Endothelial cell of umbilical vein (primary cell): Measurements from ENCODE around the gene ZNF280D. TPM values are rescaled to one million over a fixed set of nuclear protein-coding genes. Genes with fewer than 3 reads are reported as not detected.

Experiments
- BruUV-seq: library from RNA; stranded (reverse); fragments of 400-500 nt; replicated peaks from 2 replicates; lab custom pipeline; 2021; lab: Mats Ljungman, UMichigan
- CTCF ChIA-PET: fragments of 300-600, 350-600 bp; sonication (Branson Sonifier 250); formaldehyde crosslinking; loops from one replicate; lab custom pipeline; 2021; ENCODE audit warnings: antibody characterized with exemption, inconsistent platforms; lab: Charles Lee
- POLR2A ChIA-PET: fragments of 300-600, 350-600 bp; sonication (Branson Sonifier 250); formaldehyde crosslinking; loops from one replicate; lab custom pipeline; 2021; ENCODE audit warnings: antibody characterized with exemption, inconsistent platforms; lab: Charles Lee
- DNase-seq: peaks from one replicate; pipeline ENCODE4 v3.0.0-alpha.2; 2011; ENCODE audit warnings: low read depth, low spot score
- FAIRE-seq: peaks from 2 replicates; lab custom pipeline; 2011; peaks lifted over from hg19 to GRCh38; lab: Jason Lieb, UNC
- H2AFZ ChIP-seq: 2 replicates; pipeline ENCODE4 v1.6.0; 2012; ENCODE audit warnings: low read depth, low read length, control low read depth, inconsistent platforms
- H3K27ac ChIP-seq: 2 replicates; pipeline ENCODE4 v1.5.1; 2011; ENCODE audit warnings: low read depth, mild to moderate bottlenecking, control low read depth, low read length, moderate library complexity; ENCODE audit not compliant: insufficient read depth
- H3K27me3 ChIP-seq, 2 experiments: 2 replicates each; pipeline versions ENCODE4 v1.6.0 to v1.6.1; 2011; ENCODE audit warnings: low read length in 2 of 2, mixed read lengths in 1 of 2; ENCODE audit not compliant: control insufficient read depth in 2 of 2, insufficient read depth in 2 of 2
- H3K36me3 ChIP-seq, 2 experiments: 2 replicates in 1 of 2; 3 replicates in 1 of 2; pipeline ENCODE4 v1.5.1; 2011; ENCODE audit warnings: low read length in 2 of 2, mild to moderate bottlenecking in 1 of 2, moderate library complexity in 1 of 2; ENCODE audit not compliant: control insufficient read depth in 2 of 2, insufficient read depth in 2 of 2; ENCODE audit errors: extremely low read depth in 1 of 2
- H3K4me1 ChIP-seq: 3 replicates; pipeline ENCODE4 v1.5.1; 2011; ENCODE audit warnings: mild to moderate bottlenecking, low read length; ENCODE audit not compliant: control insufficient read depth, insufficient read depth; ENCODE audit errors: extremely low read depth
- H3K4me2 ChIP-seq: 2 replicates; pipeline ENCODE4 v1.6.1; 2011; ENCODE audit warnings: low read length, control low read depth, mixed read lengths; ENCODE audit not compliant: insufficient read depth
- H3K4me3 ChIP-seq, 3 experiments: fragments of 200-600 bp in 1 of 3; sonication (generic), shearing (Covaris generic) in 1 of 3; replicated peaks in 1 of 3; 2 replicates each; pipeline ENCODE4 v1.5.1; 2011 to 2016; ENCODE audit warnings: control low read depth in 3 of 3, low read length in 3 of 3, mild to moderate bottlenecking in 2 of 3, inconsistent platforms in 1 of 3, low read depth in 1 of 3, moderate library complexity in 1 of 3; ENCODE audit not compliant: insufficient read depth in 1 of 3
- H3K79me2 ChIP-seq: 2 replicates; pipeline ENCODE4 v1.6.0; 2012; ENCODE audit warnings: low read length, inconsistent platforms; ENCODE audit not compliant: control insufficient read depth, insufficient read depth
- H3K9ac ChIP-seq: replicated peaks from 2 replicates; pipeline ENCODE3; 2011; ENCODE audit warnings: low read length, control low read depth; ENCODE audit not compliant: insufficient read depth; ENCODE audit errors: extremely low read depth
- H3K9me1 ChIP-seq: replicated peaks from 3 replicates; pipeline ENCODE4 v1.6.0; 2011; ENCODE audit warnings: mild to moderate bottlenecking, low read length; ENCODE audit not compliant: control insufficient read depth, insufficient read depth; ENCODE audit errors: extremely low read depth
- H3K9me3 ChIP-seq: replicated peaks from 2 replicates; pipeline ENCODE4 v1.5.1; 2012; ENCODE audit warnings: low read length, inconsistent platforms; ENCODE audit not compliant: control insufficient read depth, insufficient read depth
- H4K20me1 ChIP-seq: replicated peaks from 2 replicates; pipeline ENCODE3; 2011; ENCODE audit warnings: mild to moderate bottlenecking, low read length; ENCODE audit not compliant: control insufficient read depth, insufficient read depth; ENCODE audit errors: extremely low read depth
- EZH2 ChIP-seq: IDR thresholded peaks from 2 replicates; pipeline ENCODE4 v1.6.1; 2012; ENCODE audit warnings: borderline replicate concordance, low read depth, mild to moderate bottlenecking, moderate library complexity, low read length, inconsistent platforms; ENCODE audit not compliant: severe bottlenecking
- FOS ChIP-seq: IDR thresholded peaks from 2 replicates; pipeline ENCODE4 v1.6.1; 2011; ENCODE audit warnings: mild to moderate bottlenecking, low read length, moderate library complexity, borderline replicate concordance; ENCODE audit not compliant: insufficient read depth
- GATA2 ChIP-seq: IDR thresholded peaks from 2 replicates; pipeline ENCODE4 v1.7.0; 2011; ENCODE audit warnings: low read depth, mild to moderate bottlenecking, moderate library complexity, mixed read lengths, low read length; ENCODE audit not compliant: insufficient read length, insufficient read depth
- MYC ChIP-seq: IDR thresholded peaks from one replicate; pipeline ENCODE4 v1.6.1; 2011; ENCODE audit warnings: mild to moderate bottlenecking, low read depth, low read length
- POLR2AphosphoS5 ChIP-seq: IDR thresholded peaks from 2 replicates; pipeline ENCODE4 v1.6.1; 2012; ENCODE audit warnings: low read depth, mild to moderate bottlenecking, control low read depth, low read length, moderate library complexity; ENCODE audit not compliant: insufficient read depth
- dilution Hi-C: fragments of 300-500 bp; cut with MboI; formaldehyde crosslinking; loops from one replicate; pipeline ENCODE4 v1.15.0; 2019; ENCODE audit warnings: low sequenced_read_pairs; ENCODE audit not compliant: extremely low pct_ligation_motif_present
- intact Hi-C: fragments of 100-400 bp; cut with micrococcal nuclease; formaldehyde crosslinking; loops from one replicate; pipeline ENCODE4 v1.10.0; 2022
- polyA plus RNA-seq, 4 experiments: library from polyadenylated mRNA; depleted of rRNA in 3 of 4; stranded (reverse) in 3 of 4; unstranded in 1 of 4; fragments of >200 nt; gene quantifications; 2 replicates each; pipeline versions ENCODE4 v1.2.1 to v1.2.3, GENCODE V29; 2011 to 2012; ENCODE audit warnings: missing spikeins in 1 of 4
- total RNA-seq: library from RNA; stranded (reverse); gene quantifications from 2 replicates; pipeline ENCODE4 v1.2.3, GENCODE V29; 2021
- TF ChIP-seq, protein P1 (sequence below), 2 donors: IDR thresholded peaks; 1 replicate in 1 of 2; 2 replicates in 1 of 2; pipeline ENCODE4 v1.5.1; 2011; ENCODE audit warnings: low read length in 2 of 2, mild to moderate bottlenecking in 2 of 2, moderate library complexity in 2 of 2, control low read depth in 1 of 2, inconsistent platforms in 1 of 2, low read depth in 1 of 2; ENCODE audit not compliant: insufficient read depth in 1 of 2; ENCODE audit errors: extremely low read depth in 1 of 2
- TF ChIP-seq, protein P2 (sequence below): IDR thresholded peaks from 2 replicates; pipeline ENCODE4 v1.6.1; 2011; ENCODE audit not compliant: insufficient read depth, insufficient read length

Gene ZNF280D
- total and polyA plus RNA-seq, 2 donors (not counting 3 experiments of a cell fraction or from before 2014, with no cell fraction given): 9.6 to 42.1 TPM

DNA sequence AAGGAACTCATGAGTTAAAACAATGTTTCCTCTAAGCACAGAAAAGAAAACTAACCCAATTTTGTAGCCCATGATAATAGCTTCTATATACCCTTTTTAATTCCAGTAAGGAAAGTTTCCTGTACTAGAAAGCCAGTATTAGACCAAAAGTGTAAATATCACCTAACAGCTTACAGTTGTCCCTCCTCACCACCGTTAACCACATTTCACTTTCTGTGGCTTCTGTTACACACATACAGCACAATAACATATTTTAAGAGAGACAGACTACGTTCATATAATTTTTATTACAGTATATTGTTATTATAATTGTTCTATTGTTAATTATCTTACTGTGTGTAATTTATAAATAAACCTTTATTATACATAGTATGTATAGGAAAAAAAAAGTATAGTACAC lies 74.1 kb downstream of the ZNF280D start:
- DNase-seq (no peak), FAIRE-seq (no peak)
- Histone ChIP-seq H3K9me1 (peaks cover 2% of the 10 kb centered on the region), H2AFZ (no peak overlapping the region), H3K27ac (no peak overlapping the region), H3K27me3 (no peaks in the 10 kb centered on the region), H3K4me2 (no peak overlapping the region), H3K36me3 (peaks cover 0 to 2% of the 10 kb centered on the region in 2 experiments), H3K4me3 (no peak overlapping the region), H3K9me3 (no peaks in the 10 kb centered on the region), H3K4me1 (no peaks in the 10 kb centered on the region), H4K20me1 (no peaks in the 10 kb centered on the region), H3K9ac (no peak overlapping the region), H3K79me2 (no peaks in the 10 kb centered on the region)
- intact Hi-C loops: no loop called here
- ChIA-PET CTCF (interaction anchor here (1.6 kb wide), 1 partner anchor 11 kb away, joined by 3 read pairs; no protein-coding TSS in a partner anchor), POLR2A (no interaction called here)
- dilution Hi-C loops: no loop called here
- no peak for TF ChIP-seq FOS
- TF ChIP-seq, protein P1, sequence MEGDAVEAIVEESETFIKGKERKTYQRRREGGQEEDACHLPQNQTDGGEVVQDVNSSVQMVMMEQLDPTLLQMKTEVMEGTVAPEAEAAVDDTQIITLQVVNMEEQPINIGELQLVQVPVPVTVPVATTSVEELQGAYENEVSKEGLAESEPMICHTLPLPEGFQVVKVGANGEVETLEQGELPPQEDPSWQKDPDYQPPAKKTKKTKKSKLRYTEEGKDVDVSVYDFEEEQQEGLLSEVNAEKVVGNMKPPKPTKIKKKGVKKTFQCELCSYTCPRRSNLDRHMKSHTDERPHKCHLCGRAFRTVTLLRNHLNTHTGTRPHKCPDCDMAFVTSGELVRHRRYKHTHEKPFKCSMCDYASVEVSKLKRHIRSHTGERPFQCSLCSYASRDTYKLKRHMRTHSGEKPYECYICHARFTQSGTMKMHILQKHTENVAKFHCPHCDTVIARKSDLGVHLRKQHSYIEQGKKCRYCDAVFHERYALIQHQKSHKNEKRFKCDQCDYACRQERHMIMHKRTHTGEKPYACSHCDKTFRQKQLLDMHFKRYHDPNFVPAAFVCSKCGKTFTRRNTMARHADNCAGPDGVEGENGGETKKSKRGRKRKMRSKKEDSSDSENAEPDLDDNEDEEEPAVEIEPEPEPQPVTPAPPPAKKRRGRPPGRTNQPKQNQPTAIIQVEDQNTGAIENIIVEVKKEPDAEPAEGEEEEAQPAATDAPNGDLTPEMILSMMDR (IDR thresholded peaks at IDR 0.05; ENCODE audit: extremely low read depth in 1 of 2, insufficient read depth in 1 of 2, low read depth in 1 of 2, low read length in 2 of 2): no peak
- no TSS peak for BruUV-seq

DNA sequence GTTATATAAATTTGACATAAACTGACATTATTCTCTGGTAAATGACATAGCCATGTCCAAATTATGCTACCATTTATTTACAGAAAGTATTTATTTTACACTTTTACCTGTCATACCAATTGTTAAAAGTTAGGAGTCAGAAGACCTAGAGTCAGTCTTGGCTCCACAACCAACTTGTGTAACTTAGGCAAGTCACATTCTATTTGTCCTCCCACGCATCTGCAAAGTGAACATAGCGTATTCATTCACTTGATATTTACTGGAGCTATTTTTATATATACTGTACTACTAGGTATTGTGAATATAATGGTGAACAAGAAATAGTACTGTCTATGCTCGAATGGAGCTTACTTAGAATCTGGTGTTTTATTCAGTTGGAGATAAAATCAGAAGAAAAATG lies 78.7 kb downstream of the ZNF280D start:
- no peaks in the 10 kb centered on the region for H4K20me1 ChIP-seq
- dilution Hi-C loops (no loop called here), intact Hi-C loops (no loop called here)
- no peaks in the 10 kb centered on the region for H3K79me2 ChIP-seq
- H3K36me3 ChIP-seq: peaks cover 0 to 4% of the 10 kb centered on the region in 2 experiments
- H3K4me2 ChIP-seq: no peak overlapping the region
- H3K4me1 ChIP-seq: no peaks in the 10 kb centered on the region
- no TSS peak for BruUV-seq
- CTCF ChIA-PET: interaction anchor here (1.0 to 1.3 kb wide), 2 partner anchors 27 to 81 kb away, joined by 3 to 4 read pairs; no protein-coding TSS in a partner anchor
- H2AFZ ChIP-seq: no peak overlapping the region
- DNase-seq (peak; percentile 6), FAIRE-seq (no peak)
- no peak overlapping the region for H3K27ac ChIP-seq
- no peaks in the 10 kb centered on the region for H3K27me3 ChIP-seq
- no peak overlapping the region for H3K4me3 ChIP-seq
- no peaks in the 10 kb centered on the region for H3K9me3 ChIP-seq
- no peak for TF ChIP-seq GATA2
- TF ChIP-seq FOS: no peak
- no peak for TF ChIP-seq POLR2AphosphoS5
- TF ChIP-seq, protein P2, sequence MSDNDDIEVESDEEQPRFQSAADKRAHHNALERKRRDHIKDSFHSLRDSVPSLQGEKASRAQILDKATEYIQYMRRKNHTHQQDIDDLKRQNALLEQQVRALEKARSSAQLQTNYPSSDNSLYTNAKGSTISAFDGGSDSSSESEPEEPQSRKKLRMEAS: no peak
- TF ChIP-seq MYC: no peak
- TF ChIP-seq EZH2: no peak
- TF ChIP-seq, protein P1 (IDR thresholded peaks at IDR 0.05; ENCODE audit: extremely low read depth in 1 of 2, insufficient read depth in 1 of 2, low read depth in 1 of 2, low read length in 2 of 2): no peak
- H3K9ac ChIP-seq: no peak overlapping the region
- POLR2A ChIA-PET: no interaction called here
- H3K9me1 ChIP-seq: no peaks in the 10 kb centered on the region
